AG20443 (cell line): ENCODE results near the gene CRY2.
A peak's percentile ranks its signal among the peaks of the same experiment; 100 is the strongest.
"Not testable (repeated sequence)": the region's sequence is repeated elsewhere in the genome, so short reads cannot be mapped to it uniquely, and the experiment has no call there.

Source experiments
- DNase-seq: peaks from one replicate; pipeline ENCODE4 v3.0.0; 2012; ENCODE audit warnings: low spot score, mixed read lengths

The CRY2 gene

GRCh38 chr11:45846974-45847910 is at the start of gene CRY2:
TSS of gene CRY2 (plus strand) at chr11:45847475. CDS start at chr11:45847491, 16 bp downstream.
- DNase-seq, result peak; percentile 97

- peak; percentile 30 for DNase-seq
Observed at GRCh38 chr11:45798793-45799441, 48.4 kb upstream of the CRY2 start.

GRCh38 chr11:45799562-45799961 is 47.7 kb upstream of the CRY2 start:
- DNase-seq, result no peak

- no peak for DNase-seq
Observed at GRCh38 chr11:45800261-45800660, 47.0 kb upstream of the CRY2 start.

- peak; percentile 11 for DNase-seq
Observed at GRCh38 chr11:45801723-45802315, 45.5 kb upstream of the CRY2 start.

GRCh38 chr11:45802531-45803317 is 44.6 kb upstream of the CRY2 start:
- DNase-seq, result no peak

- DNase-seq, result peak; percentile 80
Observed at GRCh38 chr11:45803971-45804760, 43.1 kb upstream of the CRY2 start.

- peak; percentile 99 for DNase-seq
Observed at GRCh38 chr11:45804761-45805304, 42.4 kb upstream of the CRY2 start, which contains the start of gene SLC35C1. TSS of gene SLC35C1 (plus strand) at chr11:45805149. CDS start at chr11:45805802, 653 bp downstream.

- peak; percentile 75 for DNase-seq
Observed at GRCh38 chr11:45805305-45806071, 41.8 kb upstream of the CRY2 start.

- DNase-seq, result no peak
Observed at GRCh38 chr11:45806072-45806933, 41.0 kb upstream of the CRY2 start.

- DNase-seq, result peak; percentile 9
Observed at GRCh38 chr11:45806937-45807791, 40.1 kb upstream of the CRY2 start.

- DNase-seq, result no peak
Observed at GRCh38 chr11:45807792-45808238, 39.5 kb upstream of the CRY2 start.

GRCh38 chr11:45808427-45808826 is 38.8 kb upstream of the CRY2 start:
- DNase-seq, result not testable (repeated sequence)

- DNase-seq, result no peak
Observed at GRCh38 chr11:45809456-45810395, 37.5 kb upstream of the CRY2 start.

GRCh38 chr11:45810431-45811108 is 36.7 kb upstream of the CRY2 start:
- DNase-seq, result no peak

GRCh38 chr11:45811109-45811435 is 36.2 kb upstream of the CRY2 start:
- DNase-seq, result no peak
